NCI-H1436 (cell line): ENCODE measurements around the gene SIL1.
"Not testable (repeated sequence)": the region's sequence is repeated elsewhere in the genome, so short reads cannot be mapped to it uniquely, and the experiment has no call there.

Source experiments
- DNase-seq: peaks from one replicate; lab custom pipeline; 2025; lab: John Stamatoyannopoulos, UW

The SIL1 gene

GRCh38 chr5:139174382-139174781, 23.8 kb downstream of the SIL1 start:
- not testable (repeated sequence) for DNase-seq

- no peak for DNase-seq
Observed at GRCh38 chr5:139171779-139172404, 26.3 kb downstream of the SIL1 start.

DNA sequence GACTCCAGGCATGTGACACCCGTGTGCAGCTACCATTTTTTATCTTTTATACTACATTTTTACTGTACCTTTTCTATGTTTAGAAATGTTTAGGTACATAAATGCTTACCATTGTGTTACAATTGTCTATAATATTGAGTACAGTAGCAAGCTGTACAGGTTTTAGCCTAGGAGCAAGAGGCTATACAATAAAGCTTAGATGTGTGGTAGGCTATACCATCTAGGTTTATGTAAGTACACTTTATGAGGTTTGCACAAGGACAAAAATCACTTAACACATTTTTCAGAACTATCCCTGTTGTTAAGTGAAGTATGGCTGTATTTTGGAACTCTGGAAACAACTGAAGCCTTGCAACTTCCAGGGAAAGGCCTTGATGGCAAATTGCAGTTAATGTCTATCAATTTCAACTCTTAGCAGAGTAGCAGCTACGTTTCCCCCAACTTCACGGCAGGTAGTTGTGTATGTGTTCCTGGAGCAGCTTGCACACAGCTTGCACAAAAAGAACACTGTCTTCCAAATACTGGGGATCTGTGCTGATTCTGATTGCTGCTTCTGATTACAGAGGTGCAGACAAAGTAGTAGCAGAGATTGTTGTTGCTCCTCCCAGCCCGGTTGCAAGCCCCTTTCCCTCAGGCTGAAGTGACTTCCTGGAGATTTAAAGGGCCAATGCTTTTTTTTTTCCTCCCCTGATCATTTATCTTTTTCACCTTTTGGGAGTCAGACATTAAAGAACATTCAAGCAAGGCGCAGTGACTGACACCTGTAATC, 30.0 kb downstream of the SIL1 start:
- no peak for DNase-seq

GRCh38 chr5:139167533-139167932, 30.6 kb downstream of the SIL1 start:
- no peak for DNase-seq

GRCh38 chr5:139167063-139167462, 31.1 kb downstream of the SIL1 start:
- DNase-seq, result no peak

DNA sequence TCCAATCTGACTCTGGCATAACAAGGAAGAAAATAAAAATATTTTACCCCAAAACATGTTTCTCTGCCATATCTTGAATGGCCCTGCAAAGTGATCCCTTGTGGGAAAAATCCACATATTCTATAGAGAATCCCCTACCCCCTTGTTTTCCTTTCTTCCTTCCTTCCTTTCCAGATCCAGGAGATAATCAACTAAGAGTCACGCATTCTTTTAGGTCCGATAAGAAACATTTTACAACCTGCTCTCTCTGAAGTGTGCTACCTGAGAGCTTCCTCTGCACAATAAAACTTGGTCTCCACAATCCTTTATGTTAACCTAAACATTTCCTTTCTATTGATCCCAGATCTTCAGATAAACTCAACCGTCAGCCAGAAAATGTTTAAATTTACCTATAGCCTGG, 33.3 kb downstream of the SIL1 start:
- DNase-seq, result not testable (repeated sequence)

GRCh38 chr5:139164020-139164419, 34.1 kb downstream of the SIL1 start:
- no peak for DNase-seq

DNA sequence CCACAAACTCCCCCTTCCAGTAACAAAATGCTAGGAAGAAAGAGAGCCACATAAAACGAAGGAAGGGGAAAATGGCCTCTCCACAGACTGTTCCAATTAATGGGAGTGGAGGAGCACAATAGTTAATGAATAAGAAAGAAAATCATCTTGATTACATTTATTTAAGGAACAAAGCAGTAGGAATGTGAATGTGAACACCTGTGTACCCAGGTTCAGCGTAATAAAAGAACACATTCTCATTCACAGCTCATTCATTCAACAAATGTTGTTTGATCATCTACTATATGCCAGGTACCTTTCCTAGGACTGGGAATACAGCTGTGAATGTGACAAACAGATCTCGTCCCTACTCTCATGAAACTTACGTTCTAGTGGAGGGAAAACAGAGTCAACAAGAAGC, 35.7 kb downstream of the SIL1 start:
- no peak for DNase-seq

DNA sequence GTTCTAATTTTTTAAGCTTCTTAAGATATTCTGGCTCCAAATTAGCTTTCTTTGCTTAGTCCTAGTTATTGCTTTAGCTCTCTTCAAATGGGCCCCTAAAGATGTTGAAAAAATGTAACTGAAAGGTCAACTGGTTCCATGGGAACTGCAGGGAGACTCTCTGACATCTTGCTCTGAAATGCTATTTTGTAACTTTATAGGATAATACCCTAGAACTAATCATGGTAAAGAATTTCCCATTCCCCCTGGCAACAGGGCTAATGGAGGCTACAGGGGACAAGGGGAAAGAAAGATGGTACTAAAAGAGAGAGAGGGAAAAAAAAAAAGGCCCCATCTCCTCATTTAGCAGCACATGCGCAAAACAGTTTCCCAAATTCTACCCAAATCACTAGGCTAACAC, 39.4 kb downstream of the SIL1 start:
- no peak for DNase-seq

DNA sequence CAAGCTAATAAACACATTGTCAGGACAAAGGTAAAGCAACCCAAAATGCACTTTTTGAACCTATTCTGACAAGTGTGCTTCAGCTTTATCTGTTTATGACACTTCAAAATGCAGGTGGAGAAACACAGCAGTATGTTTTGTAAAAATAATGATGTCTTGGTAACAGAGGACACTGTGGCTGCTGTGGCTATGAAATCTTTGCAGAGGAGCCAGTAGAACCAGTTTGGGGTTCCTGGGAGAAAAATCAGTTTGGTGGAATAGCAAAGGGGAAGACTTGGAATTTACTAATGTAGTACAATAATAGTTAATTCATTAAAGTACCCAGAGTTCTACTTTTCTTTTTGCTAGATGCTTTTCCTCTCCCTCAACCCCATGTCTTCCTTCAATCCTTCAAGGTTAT, 40.6 kb downstream of the SIL1 start:
- DNase-seq, result no peak

- no peak for DNase-seq
Observed at GRCh38 chr5:139156814-139157213, 41.4 kb downstream of the SIL1 start.

DNA sequence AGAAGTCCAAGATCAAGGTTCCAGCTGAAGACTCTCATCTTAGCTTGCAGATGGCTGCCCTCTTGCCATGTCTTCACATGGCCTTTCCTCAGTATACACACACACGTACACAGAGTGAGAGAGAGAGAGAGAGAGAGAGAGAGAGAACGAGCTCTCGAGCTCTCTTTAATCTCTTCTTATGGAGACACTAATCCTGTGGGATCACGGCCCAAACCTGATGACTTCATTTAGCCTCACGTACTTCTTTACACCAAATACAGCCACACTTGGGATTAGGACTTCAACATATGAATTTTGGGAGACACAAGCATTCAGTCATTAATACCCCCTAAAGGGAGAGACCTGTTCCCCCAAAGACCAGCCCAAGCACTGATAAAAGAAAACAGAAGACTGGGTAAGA, 42.8 kb downstream of the SIL1 start:
- no peak for DNase-seq

DNA sequence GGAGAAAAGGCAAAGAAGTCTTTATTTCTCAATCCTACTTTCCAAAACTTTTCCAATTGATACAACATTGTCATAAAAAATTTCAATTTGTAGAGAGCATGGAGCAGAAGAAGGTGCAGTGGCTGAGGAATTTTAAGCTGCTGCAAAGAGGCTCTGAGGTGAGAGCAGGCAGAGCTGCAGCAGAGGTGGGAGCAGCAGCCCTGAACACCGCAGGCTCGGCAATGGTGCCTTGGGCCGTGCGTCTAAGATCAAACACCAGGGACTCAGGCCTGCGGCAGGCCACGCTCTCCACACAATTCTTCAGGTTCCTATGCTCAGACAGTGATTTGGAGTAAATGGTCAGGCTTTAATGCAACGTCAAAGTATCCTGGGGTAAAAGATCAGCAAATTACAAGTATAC, 46.3 kb downstream of the SIL1 start:
- no peak for DNase-seq

DNA sequence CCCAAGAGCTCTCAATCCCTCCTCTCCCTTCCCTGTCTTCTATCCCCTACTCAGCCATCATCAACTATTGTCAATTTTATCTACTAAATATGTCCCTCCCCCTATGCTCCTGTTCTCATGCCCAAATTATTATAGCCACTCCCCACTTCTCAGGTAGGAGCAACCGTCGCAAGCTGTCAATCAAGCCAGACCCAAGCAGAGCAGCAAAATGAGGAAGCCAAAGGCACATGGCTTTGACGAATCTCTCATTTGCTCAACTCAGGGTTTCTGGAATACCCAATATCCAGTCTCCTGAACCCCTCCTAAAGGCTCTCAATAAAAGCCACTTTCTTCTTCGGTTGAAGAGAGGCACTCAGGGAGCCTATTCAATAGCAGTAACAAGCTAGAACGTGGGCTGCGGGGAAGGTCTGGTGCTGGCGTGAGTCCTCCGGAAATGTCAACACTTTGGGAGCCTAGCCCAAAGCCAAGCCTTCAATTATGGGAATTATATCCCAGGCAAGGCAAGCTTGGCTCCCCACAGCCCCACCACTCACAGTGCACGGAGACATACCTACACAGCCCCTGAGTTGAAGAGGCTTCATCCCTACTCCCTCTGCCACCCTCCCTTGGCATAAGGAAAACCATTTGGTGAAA, 47.7 kb downstream of the SIL1 start:
- DNase-seq, result no peak

DNA sequence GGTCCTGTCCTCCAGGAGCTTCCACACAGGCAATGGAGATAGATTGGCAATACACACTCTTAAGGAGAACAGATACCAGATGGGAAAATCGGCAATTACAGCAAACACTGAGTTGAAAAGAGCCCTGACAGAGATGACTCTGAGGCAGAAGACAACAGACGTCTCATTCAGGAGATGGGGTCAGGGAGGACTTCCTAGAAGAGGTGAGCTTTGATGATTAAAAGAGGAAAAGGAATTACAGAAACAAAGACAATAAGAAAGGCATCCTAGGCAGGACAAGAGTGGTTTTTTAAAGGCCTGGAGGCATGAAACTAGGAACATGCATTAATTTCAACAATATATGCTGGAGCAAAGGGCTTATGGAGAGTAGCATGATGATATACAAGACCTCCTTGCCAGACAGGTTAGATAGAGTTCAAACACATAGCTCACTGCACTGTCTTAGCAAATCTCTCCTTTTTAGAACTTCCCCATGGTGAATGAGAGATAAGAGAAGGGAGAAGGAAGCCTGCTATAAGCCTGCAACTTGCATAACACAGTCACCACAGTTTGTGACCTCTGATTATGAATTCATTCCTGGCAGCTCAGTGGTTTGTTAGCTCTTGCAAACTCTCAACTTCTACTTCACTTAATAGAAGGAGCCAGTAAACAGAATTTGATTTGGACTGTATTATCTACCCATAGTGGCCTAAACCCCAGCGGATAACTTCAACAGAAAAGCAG, 48.5 kb downstream of the SIL1 start:
- no peak for DNase-seq

- no peak for DNase-seq
Observed at GRCh38 chr5:139148986-139149385, 49.2 kb downstream of the SIL1 start.

GRCh38 chr5:139148306-139148705, 49.9 kb downstream of the SIL1 start:
- DNase-seq, result no peak

DNA sequence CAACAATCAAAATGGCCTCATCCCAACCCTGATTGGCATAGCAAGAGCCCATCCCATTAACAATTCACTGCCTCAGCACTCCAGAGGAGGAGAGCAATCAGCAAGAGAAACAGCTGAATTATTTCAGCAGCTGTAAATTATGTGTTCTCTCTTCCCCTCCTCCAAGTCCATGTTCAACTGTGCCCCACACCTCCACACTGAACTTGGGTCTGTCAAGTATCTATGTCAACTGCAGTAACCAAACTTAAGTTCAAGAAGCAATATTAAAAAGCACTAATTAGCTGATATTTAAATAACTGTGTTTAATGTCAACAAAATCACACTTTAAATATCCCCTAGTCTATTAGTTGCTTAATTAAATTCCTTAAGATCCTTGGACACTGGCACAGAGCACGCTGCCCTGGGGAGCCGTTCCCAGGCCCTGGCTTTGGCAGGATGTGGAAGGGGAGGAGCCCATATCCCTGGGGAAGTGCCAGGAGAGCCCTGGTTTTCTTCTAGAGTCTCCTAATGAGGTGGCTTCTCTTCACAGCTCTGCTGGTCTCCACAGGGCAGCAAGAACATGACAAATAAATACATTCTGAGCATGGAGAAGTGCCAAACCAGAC, 50.6 kb downstream of the SIL1 start:
- DNase-seq, result no peak

- DNase-seq, result peak; percentile 32
Observed at GRCh38 chr5:139146809-139147482, 51.2 kb downstream of the SIL1 start.

- no peak for DNase-seq
Observed at GRCh38 chr5:139141446-139142204, 56.5 kb downstream of the SIL1 start.

- no peak for DNase-seq
Observed at GRCh38 chr5:139140591-139141071, 57.5 kb downstream of the SIL1 start.
